Pancreas (tissue), 10 donors: Measurements from ENCODE around the gene ING4. TPM values are rescaled to one million over a fixed set of nuclear protein-coding genes. Genes with fewer than 3 reads are reported as not detected.
"Not testable (repeated sequence)": the region's sequence is repeated elsewhere in the genome, so short reads cannot be mapped to it uniquely, and the experiment has no call there.

Experiments used
- ATAC-seq, 4 donors: fragments of 200-7000 bp; cut with Tn5 transposase; one replicate each; pipeline versions ENCODE4 v1.8.0 to v1.9.1; 2020; ENCODE audit warnings: mild to moderate bottlenecking in 4 of 4, moderate library complexity in 4 of 4
- DNase-seq, 6 donors: peaks; one replicate each; pipeline ENCODE4 v3.0.0-alpha.2; 2020
- FAIRE-seq: peaks from 2 replicates; lab custom pipeline; 2012; peaks lifted over from hg19 to GRCh38; lab: Jason Lieb, UNC
- H3K27ac ChIP-seq, 4 donors: fragments of 200-600 bp; sonication (generic); 1 replicate in 3 of 4; 2 replicates in 1 of 4; pipeline versions ENCODE4 v1.5.0 to v1.8.0; 2020
- H3K27me3 ChIP-seq, 4 donors: fragments of 200-600 bp; one replicate each; pipeline ENCODE4 v1.8.0; 2021
- H3K36me3 ChIP-seq, 3 donors: fragments of 200-600 bp; sonication (generic) in 1 of 3; one replicate each; pipeline versions ENCODE4 v1.5.0 to v1.8.0; 2020 to 2021
- H3K4me1 ChIP-seq, 3 donors: fragments of 200-600 bp; one replicate each; pipeline ENCODE4 v1.8.0; 2021
- H3K4me3 ChIP-seq, 4 donors: fragments of 200-600 bp; sonication (generic) in 2 of 4; one replicate each; pipeline versions ENCODE4 v1.5.0 to v1.8.0; 2020 to 2021
- H3K9me3 ChIP-seq, 4 donors: fragments of 200-600 bp; one replicate each; pipeline ENCODE4 v1.8.0; 2021
- CTCF ChIP-seq, 4 donors: fragments of 200-600 bp; sonication (generic) in 3 of 4; IDR thresholded peaks; one replicate each; pipeline versions ENCODE4 v1.5.0 to v1.8.0; 2021; ENCODE audit warnings: antibody characterized with exemption in 4 of 4
- WGBS, 2 donors: extraction: QIAGEN DNeasy Blood & Tissue Kit; methylation state at CpG; one replicate each; pipeline ENCODE4 v1.1.7; 2013; 5-methylcytosine and 5-hydroxymethylcytosine counted together
- intact Hi-C, 3 donors: fragments of 100-400 bp; cut with DNase I; formaldehyde crosslinking; loops; one replicate each; pipeline versions ENCODE4 v1.11.1 to v1.14.2; 2022
- polyA plus RNA-seq, 2 donors: library from polyadenylated mRNA; stranded (reverse); fragments of 200-250 nt; gene quantifications; one replicate each; pipeline ENCODE4 v1.2.3, GENCODE V29; 2013
- total RNA-seq, 6 donors: library from RNA; stranded (reverse); fragmentation: NEBNext Ultra II Directional in 4 of 6; extraction: Animal tissue kit (Norgen Biotek cat#: 25700) in 4 of 6; gene quantifications; one replicate each; pipeline versions ENCODE4 v1.2.1 to v1.2.4, GENCODE V29; 2021 to 2023
- donor health status: healthy with polysubstance abuse.
- donor health status: DM: no; HTN: no; CAD: no; lungs with moderate emphysema.
- donor health status: DM: no; HTN: no; CAD: no.
- donor health status: control.
- donor health status: control.
- donor health status: Bipolar disorder and iron deficiency.
- donor health status: DM: yes; HTN: yes; CAD: no.
- donor health status: DM: no; HTN: no; CAD: no.
- donor health status: DM: no; HTN: no; CAD: no.
- donor health status: DM: yes; HTN: yes; CAD: no.

The ING4 gene
- total RNA-seq (10 to 100 TPM in 5 of 6 donors, 1 to 10 TPM in 1; 9.0 to 24.9 (median 12.1) TPM), polyA plus RNA-seq (10 to 100 TPM; 15.7 to 29.6 TPM)

GRCh38 chr12:6662906-6663742, at the start of gene ING4:
ING4 (minus strand) TSS chr12:6663119; CDS start chr12:6663101, 18 bp downstream.
- Histone ChIP-seq H3K27ac (peak within 1 kb of the TSS; percentile 43 to 82 (median 66)), H3K9me3 (no peaks in the 10 kb centered on the region), H3K27me3 (no peaks in the 10 kb centered on the region), H3K4me1 (peaks cover 0 to 13% (median 0%) of the 10 kb centered on the region in 3 donors), H3K36me3 (peaks cover 0 to 13% (median 0%) of the 10 kb centered on the region in 3 donors), H3K4me3 (peak within 1 kb of the TSS; percentile 50 to 66 (median 56))
- intact Hi-C loops = no loop called here
- DNase-seq (peak; percentile 87 to 98 (median 98)), ATAC-seq (peak; percentile 99 to 100 (median 99)), FAIRE-seq (peak; percentile 96)
- no peak for TF ChIP-seq CTCF (IDR thresholded peaks at IDR 0.05)
- 2% methylated on average over 37 of the region's 37 CpGs for WGBS, 2 donors

DNA sequence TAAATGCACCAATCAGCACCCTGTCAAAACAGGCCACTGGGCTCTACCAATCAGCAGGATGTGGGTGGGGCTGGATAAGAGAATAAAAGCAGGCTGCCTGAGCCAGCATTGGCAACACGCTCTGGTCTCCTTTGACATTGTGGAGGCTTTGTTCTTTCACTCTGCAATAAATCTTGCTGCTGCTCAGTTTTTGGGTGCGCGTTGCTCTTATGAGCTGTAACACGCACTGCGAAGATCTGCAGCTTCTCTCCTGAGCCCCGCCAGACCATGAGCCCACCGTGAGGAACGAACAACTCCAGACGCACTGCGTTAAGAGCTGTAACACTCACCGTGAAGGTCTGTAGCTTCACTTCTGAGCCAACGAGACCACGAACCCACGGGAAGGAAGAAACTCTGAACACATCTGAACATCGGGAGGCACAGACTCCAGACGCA, 46.1 kb upstream of the ING4 start:
- intact Hi-C loops = no loop called here
- no peaks in the 10 kb centered on the region for H3K9me3 ChIP-seq
- H3K4me1 ChIP-seq = no peaks in the 10 kb centered on the region
- no peak for ATAC-seq
- peaks cover 0 to 17% (median 4%) of the 10 kb centered on the region in 4 donors for H3K27me3 ChIP-seq
- no peaks in the 10 kb centered on the region for H3K36me3 ChIP-seq
- H3K27ac ChIP-seq = no peak overlapping the region
- DNase-seq = no peak
- H3K4me3 ChIP-seq = no peak overlapping the region
- 72 to 84% methylated on average over 16 of the region's 16 CpGs for WGBS, 2 donors
- FAIRE-seq = no peak
- no peak for TF ChIP-seq CTCF (IDR thresholded peaks at IDR 0.05)

DNA sequence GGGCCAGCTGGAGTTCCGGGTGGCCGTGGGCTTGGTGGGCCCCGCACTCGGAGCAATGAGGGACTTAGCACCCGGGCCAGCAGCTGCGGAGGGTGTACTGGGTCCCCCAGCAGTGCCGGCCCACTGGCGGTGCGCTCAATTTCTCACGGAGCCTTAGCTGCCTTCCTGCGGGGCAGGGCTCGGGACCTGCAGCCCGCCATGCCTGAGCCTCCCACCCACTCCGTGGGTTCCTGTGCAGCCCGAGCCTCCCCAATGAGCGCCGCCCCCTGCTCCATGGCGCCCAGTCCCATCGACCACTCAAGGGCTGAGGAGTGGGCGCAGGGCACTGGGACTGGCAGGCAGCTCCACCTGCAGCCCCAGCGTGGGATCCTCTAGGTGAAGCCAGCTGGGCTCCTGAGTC, 45.4 kb upstream of the ING4 start:
- H3K4me3 ChIP-seq, H3K27ac ChIP-seq, H3K4me1 ChIP-seq, H3K36me3 ChIP-seq, ATAC-seq, intact Hi-C loops, H3K9me3 ChIP-seq, FAIRE-seq, DNase-seq: not testable (repeated sequence)
- peaks cover 0 to 17% (median 4%) of the 10 kb centered on the region in 4 donors for H3K27me3 ChIP-seq
- WGBS, 2 donors = 77 to 86% methylated on average over 15 to 21 of the region's 21 CpGs

GRCh38 chr12:6703631-6704030, 40.7 kb upstream of the ING4 start:
- Histone ChIP-seq H3K27ac (no peak overlapping the region), H3K4me3 (no peak overlapping the region), H3K27me3 (peaks cover 0 to 38% (median 8%) of the 10 kb centered on the region in 4 donors), H3K4me1 (no peaks in the 10 kb centered on the region), H3K9me3 (no peaks in the 10 kb centered on the region), H3K36me3 (no peaks in the 10 kb centered on the region)
- ATAC-seq (no peak), FAIRE-seq (no peak), DNase-seq (no peak)
- intact Hi-C loops = no loop called here
- no peak for TF ChIP-seq CTCF (IDR thresholded peaks at IDR 0.05)
- WGBS, 2 donors = 10 to 15% methylated on average over 10 of the region's 10 CpGs

- Histone ChIP-seq H3K9me3 (no peaks in the 10 kb centered on the region), H3K4me3 (peak overlapping the region in 1 of 4 donors; percentile 38), H3K27me3 (peaks cover 0 to 29% (median 8%) of the 10 kb centered on the region in 4 donors), H3K4me1 (no peaks in the 10 kb centered on the region), H3K27ac (no peak overlapping the region), H3K36me3 (no peaks in the 10 kb centered on the region)
- no peak for TF ChIP-seq CTCF (IDR thresholded peaks at IDR 0.05)
- intact Hi-C loops = no loop called here
- DNase-seq (peak in 1 of 6 donors; percentile 46), FAIRE-seq (no peak), ATAC-seq (peak in 1 of 4 donors; percentile 5)
- WGBS, 2 donors = 23 to 27% methylated on average over 13 of the region's 13 CpGs
These were observed 38.3 kb upstream of the ING4 start for GRCh38 chr12:6701078-6701768.
